ENCODE measurements around the gene ZCCHC24.

The ZCCHC24 gene

GRCh38 chr10:79444199-79445119, 965 bp downstream of the ZCCHC24 start:
- peak; percentile 75 for DNase-seq

- DNase-seq = no peak
These were observed 1.9 kb downstream of the ZCCHC24 start for GRCh38 chr10:79443338-79444198.

GRCh38 chr10:79442171-79443040, 3.0 kb downstream of the ZCCHC24 start:
- no peak for DNase-seq

- DNase-seq = no peak
These were observed 4.0 kb downstream of the ZCCHC24 start for GRCh38 chr10:79441433-79441832.

- DNase-seq = no peak
These were observed 5.1 kb downstream of the ZCCHC24 start for GRCh38 chr10:79440281-79440680.

- DNase-seq = no peak
These were observed 6.7 kb downstream of the ZCCHC24 start for GRCh38 chr10:79438699-79439085.

GRCh38 chr10:79438021-79438698, 7.3 kb downstream of the ZCCHC24 start:
- no peak for DNase-seq

- peak; percentile 45 for DNase-seq
These were observed 8.2 kb downstream of the ZCCHC24 start for GRCh38 chr10:79437111-79437814.

GRCh38 chr10:79436850-79437103, 8.6 kb downstream of the ZCCHC24 start:
- DNase-seq = no peak

GRCh38 chr10:79436066-79436849, 9.2 kb downstream of the ZCCHC24 start:
- no peak for DNase-seq

GRCh38 chr10:79435271-79436065, 10.0 kb downstream of the ZCCHC24 start:
- no peak for DNase-seq

GRCh38 chr10:79434821-79435251, 10.6 kb downstream of the ZCCHC24 start:
- peak; percentile 61 for DNase-seq

- DNase-seq = peak; percentile 39
These were observed 11.2 kb downstream of the ZCCHC24 start for GRCh38 chr10:79434223-79434687.

GRCh38 chr10:79433324-79434222, 11.9 kb downstream of the ZCCHC24 start:
- DNase-seq = no peak

- DNase-seq = peak; percentile 44
These were observed 13.3 kb downstream of the ZCCHC24 start for GRCh38 chr10:79431891-79432831.

- DNase-seq = no peak
These were observed 14.0 kb downstream of the ZCCHC24 start for GRCh38 chr10:79431428-79431827.

- no peak for DNase-seq
These were observed 14.5 kb downstream of the ZCCHC24 start for GRCh38 chr10:79430936-79431335.

All from EL (cell line).